Glutamatergic neuron (in vitro differentiated cells): ENCODE data around the gene NF1. TPM values are rescaled to one million over a fixed set of nuclear protein-coding genes. Genes with fewer than 3 reads are reported as not detected.
"Not testable (repeated sequence)": the region's sequence is repeated elsewhere in the genome, so short reads cannot be mapped to it uniquely, and the experiment has no call there.

Experiments
- DNase-seq: peaks from one replicate; pipeline ENCODE4 v3.0.0; 2022
- H3K27ac Mint-ChIP-seq: one replicate; pipeline ENCODE4 v1.8.0; 2020; ENCODE audit warnings: mild to moderate bottlenecking, mixed read lengths, inconsistent platforms; ENCODE audit not compliant: unreplicated experiment
- H3K27me3 Mint-ChIP-seq: one replicate; pipeline ENCODE4 v1.8.0; 2020; ENCODE audit warnings: mild to moderate bottlenecking, moderate library complexity, mixed read lengths, inconsistent platforms; ENCODE audit not compliant: unreplicated experiment
- H3K36me3 Mint-ChIP-seq: one replicate; pipeline ENCODE4 v1.8.0; 2020; ENCODE audit warnings: mild to moderate bottlenecking, mixed read lengths, inconsistent platforms; ENCODE audit not compliant: unreplicated experiment
- H3K4me1 Mint-ChIP-seq: one replicate; pipeline ENCODE4 v1.8.0; 2020; ENCODE audit warnings: mild to moderate bottlenecking, low read depth, mixed read lengths, inconsistent platforms; ENCODE audit not compliant: unreplicated experiment
- H3K4me3 Mint-ChIP-seq: one replicate; pipeline ENCODE4 v1.8.0; 2020; ENCODE audit warnings: mild to moderate bottlenecking, mixed read lengths, inconsistent platforms; ENCODE audit not compliant: unreplicated experiment
- H3K9me3 Mint-ChIP-seq: one replicate; pipeline ENCODE4 v1.8.0; 2020; ENCODE audit warnings: mild to moderate bottlenecking, moderate library complexity, mixed read lengths, inconsistent platforms; ENCODE audit not compliant: unreplicated experiment
- CTCF ChIP-seq: fragments of 200-600 bp; sonication (generic); IDR thresholded peaks from one replicate; pipeline ENCODE4 v1.5.0; 2021; ENCODE audit not compliant: partially characterized antibody, unreplicated experiment
- total RNA-seq: library from RNA; stranded (reverse); fragmentation: NEBNext Ultra II Directional; extraction: Animal tissue kit (Norgen Biotek cat#: 25700); gene quantifications from one replicate; pipeline ENCODE4 v1.2.1, GENCODE V29; 2021; ENCODE audit not compliant: unreplicated experiment

NF1 gene
- total RNA-seq, 1 donor from 2014 or later, result 87.6 TPM

- no peak for DNase-seq
- H3K36me3 Mint-ChIP-seq, result no peaks in the 10 kb centered on the region
- TF ChIP-seq CTCF, result no peak
- H3K4me1 Mint-ChIP-seq, result no peaks in the 10 kb centered on the region
- H3K27ac Mint-ChIP-seq, result no peak overlapping the region
- no peak overlapping the region for H3K4me3 Mint-ChIP-seq
- no peaks in the 10 kb centered on the region for H3K27me3 Mint-ChIP-seq
- H3K9me3 Mint-ChIP-seq, result no peaks in the 10 kb centered on the region
Observed at GRCh38 chr17:31195305-31195704, 100.5 kb downstream of the NF1 start.

- no peaks in the 10 kb centered on the region for H3K36me3 Mint-ChIP-seq
- no peak for TF ChIP-seq CTCF
- DNase-seq, result no peak
- H3K27ac Mint-ChIP-seq, result no peak overlapping the region
- H3K4me1 Mint-ChIP-seq, result no peaks in the 10 kb centered on the region
- no peak overlapping the region for H3K4me3 Mint-ChIP-seq
- no peaks in the 10 kb centered on the region for H3K27me3 Mint-ChIP-seq
- no peaks in the 10 kb centered on the region for H3K9me3 Mint-ChIP-seq
Observed at GRCh38 chr17:31198026-31198425, 103.2 kb downstream of the NF1 start.

- not testable (repeated sequence) for H3K4me1 Mint-ChIP-seq, H3K36me3 Mint-ChIP-seq, H3K4me3 Mint-ChIP-seq, H3K27me3 Mint-ChIP-seq, DNase-seq, H3K9me3 Mint-ChIP-seq
- H3K27ac Mint-ChIP-seq, result peak overlapping the region; percentile 18
Observed at GRCh38 chr17:31198666-31199065, 103.9 kb downstream of the NF1 start.

GRCh38 chr17:31200287-31200686 lies 105.5 kb downstream of the NF1 start:
- no peaks in the 10 kb centered on the region for H3K4me1 Mint-ChIP-seq
- no peak overlapping the region for H3K27ac Mint-ChIP-seq
- no peaks in the 10 kb centered on the region for H3K36me3 Mint-ChIP-seq
- H3K27me3 Mint-ChIP-seq, result no peaks in the 10 kb centered on the region
- no peaks in the 10 kb centered on the region for H3K9me3 Mint-ChIP-seq
- no peak overlapping the region for H3K4me3 Mint-ChIP-seq
- TF ChIP-seq CTCF, result no peak
- no peak for DNase-seq

- no peaks in the 10 kb centered on the region for H3K36me3 Mint-ChIP-seq
- H3K4me3 Mint-ChIP-seq, result no peak overlapping the region
- no peak for DNase-seq
- no peak overlapping the region for H3K27ac Mint-ChIP-seq
- H3K4me1 Mint-ChIP-seq, result no peaks in the 10 kb centered on the region
- no peaks in the 10 kb centered on the region for H3K9me3 Mint-ChIP-seq
- TF ChIP-seq CTCF, result no peak
- H3K27me3 Mint-ChIP-seq, result no peaks in the 10 kb centered on the region
Observed at GRCh38 chr17:31202968-31203367, 108.2 kb downstream of the NF1 start.
